Measurements from ENCODE around the gene NELL1.

Gene NELL1

GRCh38 chr11:20668844-20669819, at the start of gene NELL1:
TSS of gene NELL1 (plus strand) at chr11:20669586.
- no peak for DNase-seq (ENCODE audit: low read depth)

- no peak for DNase-seq (ENCODE audit: low read depth)
Observed at GRCh38 chr11:20620988-20621387, 48.4 kb upstream of the NELL1 start.

GRCh38 chr11:20621679-20622078, 47.7 kb upstream of the NELL1 start:
- DNase-seq (ENCODE audit: low read depth): no peak

- DNase-seq (ENCODE audit: low read depth): no peak
Observed at GRCh38 chr11:20623252-20623651, 46.1 kb upstream of the NELL1 start.

- no peak for DNase-seq (ENCODE audit: low read depth)
Observed at GRCh38 chr11:20626279-20626678, 43.1 kb upstream of the NELL1 start.

GRCh38 chr11:20627026-20627425, 42.4 kb upstream of the NELL1 start:
- DNase-seq (ENCODE audit: low read depth): no peak

GRCh38 chr11:20627701-20628100, 41.7 kb upstream of the NELL1 start:
- DNase-seq (ENCODE audit: low read depth): no peak

- no peak for DNase-seq (ENCODE audit: low read depth)
Observed at GRCh38 chr11:20631519-20632168, 37.7 kb upstream of the NELL1 start.

- no peak for DNase-seq (ENCODE audit: low read depth)
Observed at GRCh38 chr11:20632169-20632532, 37.2 kb upstream of the NELL1 start.

GRCh38 chr11:20634044-20634443, 35.3 kb upstream of the NELL1 start:
- no peak for DNase-seq (ENCODE audit: low read depth)

GRCh38 chr11:20634781-20635180, 34.6 kb upstream of the NELL1 start:
- no peak for DNase-seq (ENCODE audit: low read depth)

- no peak for DNase-seq (ENCODE audit: low read depth)
Observed at GRCh38 chr11:20638074-20638473, 31.3 kb upstream of the NELL1 start.

GRCh38 chr11:20639688-20640087, 29.7 kb upstream of the NELL1 start:
- DNase-seq (ENCODE audit: low read depth): no peak

- DNase-seq (ENCODE audit: low read depth): no peak
Observed at GRCh38 chr11:20640401-20640800, 29.0 kb upstream of the NELL1 start.

- no peak for DNase-seq (ENCODE audit: low read depth)
Observed at GRCh38 chr11:20644360-20644759, 25.0 kb upstream of the NELL1 start.

- peak; percentile 10 for DNase-seq (ENCODE audit: low read depth)
Observed at GRCh38 chr11:20647976-20648565, 21.3 kb upstream of the NELL1 start.

GRCh38 chr11:20652150-20652806, 17.1 kb upstream of the NELL1 start:
- DNase-seq (ENCODE audit: low read depth): no peak

- DNase-seq (ENCODE audit: low read depth): no peak
Observed at GRCh38 chr11:20654038-20654437, 15.3 kb upstream of the NELL1 start.

- no peak for DNase-seq (ENCODE audit: low read depth)
Observed at GRCh38 chr11:20656901-20657300, 12.5 kb upstream of the NELL1 start.

- no peak for DNase-seq (ENCODE audit: low read depth)
Observed at GRCh38 chr11:20658135-20658534, 11.3 kb upstream of the NELL1 start.

- DNase-seq (ENCODE audit: low read depth): no peak
Observed at GRCh38 chr11:20661445-20661844, 7.9 kb upstream of the NELL1 start.

- no peak for DNase-seq (ENCODE audit: low read depth)
Observed at GRCh38 chr11:20661850-20662249, 7.5 kb upstream of the NELL1 start.

Data from fibroblast of the conjunctiva (primary cell).